Gastroesophageal sphincter (tissue), 3 donors: ENCODE data around the gene PKN1.

ENCODE experiments used
- EP300 ChIP-seq: sonication (generic); formaldehyde crosslinking; IDR thresholded peaks from one replicate; pipeline ENCODE4 v1.6.1; 2017; ENCODE audit warnings: antibody characterized with exemption, mild to moderate bottlenecking
- POLR2A ChIP-seq, 2 donors: fragments of 450-650 bp; IDR thresholded peaks; one replicate each; pipeline ENCODE4 v1.6.1; 2017; ENCODE audit warnings: antibody characterized with exemption in 2 of 2, mild to moderate bottlenecking in 2 of 2, moderate library complexity in 1 of 2
- POLR2AphosphoS5 ChIP-seq: sonication (generic); formaldehyde crosslinking; IDR thresholded peaks from one replicate; pipeline ENCODE4 v1.6.1; 2017; ENCODE audit warnings: antibody characterized with exemption
- TF ChIP-seq, protein P1 (sequence below), 4 experiments: fragments of 200-600 bp in 2 of 4; fragments of 450-650 bp in 2 of 4; sonication (generic) in 1 of 4; IDR thresholded peaks; one replicate each; pipeline ENCODE4 v1.5.1; 2017 to 2019; ENCODE audit warnings: antibody characterized with exemption in 4 of 4, mild to moderate bottlenecking in 2 of 4, moderate library complexity in 2 of 4

DNA sequence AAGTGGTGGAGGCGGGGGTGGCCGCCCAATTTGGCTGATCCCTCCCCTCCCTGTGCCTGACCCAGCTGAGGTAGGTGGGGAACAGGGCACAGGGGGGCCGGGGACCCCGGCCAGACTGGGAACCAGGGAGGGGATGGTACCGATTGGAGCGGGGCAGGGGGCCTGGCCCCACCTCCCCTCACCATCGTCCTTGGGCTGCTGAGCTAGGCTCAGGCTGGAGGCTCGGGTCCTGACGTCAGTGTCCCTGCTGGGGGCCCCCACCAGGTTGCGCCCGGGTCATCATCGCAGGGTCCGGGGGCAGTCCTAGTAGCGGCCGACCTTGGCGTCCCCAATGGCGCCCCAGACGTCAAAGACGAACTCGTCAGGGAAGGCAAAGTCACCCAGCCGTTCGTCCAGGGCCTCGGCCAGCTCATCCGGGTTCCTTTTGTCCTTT, 45.0 kb downstream of the PKN1 start:
- TF ChIP-seq, protein P1, sequence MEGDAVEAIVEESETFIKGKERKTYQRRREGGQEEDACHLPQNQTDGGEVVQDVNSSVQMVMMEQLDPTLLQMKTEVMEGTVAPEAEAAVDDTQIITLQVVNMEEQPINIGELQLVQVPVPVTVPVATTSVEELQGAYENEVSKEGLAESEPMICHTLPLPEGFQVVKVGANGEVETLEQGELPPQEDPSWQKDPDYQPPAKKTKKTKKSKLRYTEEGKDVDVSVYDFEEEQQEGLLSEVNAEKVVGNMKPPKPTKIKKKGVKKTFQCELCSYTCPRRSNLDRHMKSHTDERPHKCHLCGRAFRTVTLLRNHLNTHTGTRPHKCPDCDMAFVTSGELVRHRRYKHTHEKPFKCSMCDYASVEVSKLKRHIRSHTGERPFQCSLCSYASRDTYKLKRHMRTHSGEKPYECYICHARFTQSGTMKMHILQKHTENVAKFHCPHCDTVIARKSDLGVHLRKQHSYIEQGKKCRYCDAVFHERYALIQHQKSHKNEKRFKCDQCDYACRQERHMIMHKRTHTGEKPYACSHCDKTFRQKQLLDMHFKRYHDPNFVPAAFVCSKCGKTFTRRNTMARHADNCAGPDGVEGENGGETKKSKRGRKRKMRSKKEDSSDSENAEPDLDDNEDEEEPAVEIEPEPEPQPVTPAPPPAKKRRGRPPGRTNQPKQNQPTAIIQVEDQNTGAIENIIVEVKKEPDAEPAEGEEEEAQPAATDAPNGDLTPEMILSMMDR (IDR thresholded peaks at IDR 0.05), result no peak
- TF ChIP-seq POLR2A (IDR thresholded peaks at IDR 0.05), result no peak
- no peak for TF ChIP-seq POLR2AphosphoS5
- no peak for TF ChIP-seq EP300
